KMS-11 (cell line): ENCODE measurements around the gene THSD1.

Source experiments
- H2AFZ ChIP-seq: fragments of 200-600 bp; sonication (generic); 2 replicates; pipeline ENCODE4 v1.6.1; 2016; ENCODE audit warnings: antibody characterized with exemption, mixed run types, low read depth
- H3K27ac ChIP-seq: fragments of 200-600 bp; sonication (generic); 2 replicates; pipeline ENCODE4 v1.6.1; 2016; ENCODE audit warnings: mild to moderate bottlenecking, mixed run types
- H3K27me3 ChIP-seq: fragments of 200-600 bp; sonication (generic); 2 replicates; pipeline ENCODE4 v1.6.1; 2017; ENCODE audit warnings: mild to moderate bottlenecking, low read depth, mixed run types, moderate library complexity; ENCODE audit not compliant: insufficient read depth
- H3K36me3 ChIP-seq: fragments of 200-600 bp; sonication (generic); 2 replicates; pipeline ENCODE4 v1.6.1; 2017; ENCODE audit warnings: mild to moderate bottlenecking, mixed run types; ENCODE audit not compliant: insufficient read depth
- H3K4me1 ChIP-seq: fragments of 200-600 bp; sonication (generic); 2 replicates; pipeline ENCODE4 v1.6.1; 2016; ENCODE audit warnings: mild to moderate bottlenecking, low read depth, mixed run types; ENCODE audit not compliant: poor library complexity, severe bottlenecking
- H3K4me2 ChIP-seq: fragments of 200-600 bp; sonication (generic); 2 replicates; pipeline ENCODE4 v1.7.0; 2016; ENCODE audit warnings: mild to moderate bottlenecking, mixed run types
- H3K4me3 ChIP-seq: fragments of 200-600 bp; sonication (generic); IDR thresholded peaks from 2 replicates; pipeline ENCODE4 v1.6.1; 2017; ENCODE audit warnings: low read depth, low read length, mixed read lengths; ENCODE audit not compliant: insufficient read depth
- H3K79me2 ChIP-seq: fragments of 200-600 bp; sonication (generic); 2 replicates; pipeline ENCODE4 v1.6.1; 2016; ENCODE audit warnings: low read depth, mixed run types; ENCODE audit not compliant: insufficient read depth
- H3K9ac ChIP-seq: fragments of 200-600 bp; sonication (generic); 2 replicates; pipeline ENCODE4 v1.6.1; 2016; ENCODE audit warnings: mild to moderate bottlenecking, mixed run types
- H4K20me1 ChIP-seq: fragments of 200-600 bp; sonication (generic); 2 replicates; pipeline ENCODE4 v1.6.1; 2016; ENCODE audit warnings: mild to moderate bottlenecking, mixed run types; ENCODE audit not compliant: insufficient read depth
- TF ChIP-seq, protein P1 (sequence below): fragments of 200-600 bp; sonication (generic); conservative IDR thresholded peaks from 2 replicates; pipeline ENCODE4 v1.6.1; 2017; ENCODE audit warnings: low read depth, mild to moderate bottlenecking, antibody characterized with exemption, low read length, moderate library complexity, mixed read lengths

Gene THSD1

DNA sequence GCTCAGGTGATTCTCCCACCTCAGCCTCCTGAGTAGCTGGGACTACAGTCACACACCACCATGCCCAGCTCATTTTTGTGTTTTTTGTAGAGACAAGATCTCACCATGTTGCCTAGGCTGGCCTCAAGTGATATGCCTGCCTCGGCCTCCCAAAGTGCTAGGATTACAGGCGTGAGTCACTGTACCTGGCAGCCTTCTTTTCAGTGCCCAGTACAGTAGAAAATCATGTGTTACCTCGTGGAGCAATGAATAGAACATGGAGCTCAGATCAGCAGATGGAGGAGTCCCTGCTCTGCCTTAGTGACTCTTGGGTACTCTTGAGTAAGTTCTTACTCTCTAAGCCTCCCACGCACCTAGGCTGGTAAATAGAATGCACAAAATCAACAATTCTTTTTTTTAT is 44.7 kb downstream of the THSD1 start:
- Histone ChIP-seq H3K27ac (no peak overlapping the region), H3K27me3 (no peaks in the 10 kb centered on the region), H3K79me2 (no peaks in the 10 kb centered on the region), H3K4me2 (no peak overlapping the region), H3K4me1 (no peaks in the 10 kb centered on the region), H3K9ac (no peak overlapping the region), H4K20me1 (no peaks in the 10 kb centered on the region), H3K36me3 (no peaks in the 10 kb centered on the region), H3K4me3 (no peak overlapping the region), H2AFZ (no peak overlapping the region)
- TF ChIP-seq, protein P1, sequence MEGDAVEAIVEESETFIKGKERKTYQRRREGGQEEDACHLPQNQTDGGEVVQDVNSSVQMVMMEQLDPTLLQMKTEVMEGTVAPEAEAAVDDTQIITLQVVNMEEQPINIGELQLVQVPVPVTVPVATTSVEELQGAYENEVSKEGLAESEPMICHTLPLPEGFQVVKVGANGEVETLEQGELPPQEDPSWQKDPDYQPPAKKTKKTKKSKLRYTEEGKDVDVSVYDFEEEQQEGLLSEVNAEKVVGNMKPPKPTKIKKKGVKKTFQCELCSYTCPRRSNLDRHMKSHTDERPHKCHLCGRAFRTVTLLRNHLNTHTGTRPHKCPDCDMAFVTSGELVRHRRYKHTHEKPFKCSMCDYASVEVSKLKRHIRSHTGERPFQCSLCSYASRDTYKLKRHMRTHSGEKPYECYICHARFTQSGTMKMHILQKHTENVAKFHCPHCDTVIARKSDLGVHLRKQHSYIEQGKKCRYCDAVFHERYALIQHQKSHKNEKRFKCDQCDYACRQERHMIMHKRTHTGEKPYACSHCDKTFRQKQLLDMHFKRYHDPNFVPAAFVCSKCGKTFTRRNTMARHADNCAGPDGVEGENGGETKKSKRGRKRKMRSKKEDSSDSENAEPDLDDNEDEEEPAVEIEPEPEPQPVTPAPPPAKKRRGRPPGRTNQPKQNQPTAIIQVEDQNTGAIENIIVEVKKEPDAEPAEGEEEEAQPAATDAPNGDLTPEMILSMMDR, result no peak

DNA sequence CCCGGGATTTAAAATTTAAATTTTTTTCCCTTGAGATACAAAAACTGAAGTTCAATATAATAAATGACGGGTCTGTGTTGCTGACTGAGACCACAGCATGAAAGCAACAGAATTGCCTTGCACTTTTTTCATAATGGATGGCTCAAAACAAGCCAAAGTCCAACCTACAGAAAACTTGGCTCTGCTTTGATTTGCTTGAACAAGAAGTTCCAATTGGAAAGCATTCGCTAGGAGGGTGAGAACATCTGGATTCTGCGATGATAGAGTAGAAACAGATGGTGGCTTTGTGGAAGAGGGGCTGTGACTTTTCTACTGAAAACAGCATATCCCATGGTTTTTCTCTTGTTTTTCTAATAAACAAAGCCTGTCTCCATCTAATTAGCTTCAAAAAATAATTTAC is 46.4 kb downstream of the THSD1 start:
- H2AFZ ChIP-seq, result no peak overlapping the region
- H3K27me3 ChIP-seq, result no peaks in the 10 kb centered on the region
- no peak overlapping the region for H3K4me2 ChIP-seq
- TF ChIP-seq, protein P1, result no peak
- H3K27ac ChIP-seq, result no peak overlapping the region
- no peak overlapping the region for H3K4me3 ChIP-seq
- no peak overlapping the region for H3K9ac ChIP-seq
- no peaks in the 10 kb centered on the region for H4K20me1 ChIP-seq
- no peaks in the 10 kb centered on the region for H3K79me2 ChIP-seq
- no peaks in the 10 kb centered on the region for H3K36me3 ChIP-seq
- no peaks in the 10 kb centered on the region for H3K4me1 ChIP-seq

DNA sequence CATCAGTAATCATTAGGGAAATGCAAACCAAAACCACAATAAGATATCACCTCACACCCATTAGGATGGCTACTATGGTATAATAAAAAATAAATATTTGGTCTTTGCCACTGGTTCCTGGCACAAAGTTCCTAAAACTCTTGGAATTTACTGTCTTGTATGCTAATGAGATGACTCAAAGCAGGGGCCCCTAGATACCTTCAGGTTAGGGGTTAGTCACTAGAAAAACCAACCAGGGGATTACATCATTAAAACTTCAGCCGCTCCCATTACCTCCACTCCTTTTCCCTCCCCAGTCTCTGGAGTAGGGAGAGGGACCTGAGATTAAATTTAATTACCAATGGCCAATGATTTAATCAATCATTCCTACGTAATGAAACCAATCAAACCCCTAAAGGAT is 49.6 kb downstream of the THSD1 start:
- Histone ChIP-seq H3K27me3 (no peaks in the 10 kb centered on the region), H3K79me2 (no peaks in the 10 kb centered on the region), H3K4me2 (no peak overlapping the region), H3K27ac (no peak overlapping the region), H3K36me3 (no peaks in the 10 kb centered on the region), H3K9ac (no peak overlapping the region), H4K20me1 (no peaks in the 10 kb centered on the region), H3K4me3 (no peak overlapping the region), H3K4me1 (no peaks in the 10 kb centered on the region), H2AFZ (no peak overlapping the region)
- TF ChIP-seq, protein P1, result no peak

DNA sequence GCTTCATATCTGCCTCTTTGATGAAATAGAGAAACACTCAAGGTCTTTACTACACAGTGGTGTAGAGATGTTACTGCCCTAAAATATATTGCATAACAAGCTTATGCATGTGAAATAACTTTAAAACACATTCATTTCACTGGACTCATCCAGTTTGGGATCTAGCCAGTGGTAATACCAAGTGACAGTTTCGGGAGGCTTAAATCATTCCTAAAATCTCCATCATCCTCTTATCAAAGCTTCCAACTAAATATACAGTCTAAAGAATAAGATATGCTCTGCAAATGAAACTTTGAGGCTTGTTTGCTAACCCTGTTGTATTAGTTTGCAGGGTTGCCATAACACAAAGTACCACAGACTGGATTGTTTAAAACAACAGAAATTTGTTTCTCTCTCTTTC is 52.8 kb downstream of the THSD1 start:
- TF ChIP-seq, protein P1, result no peak
- Histone ChIP-seq H3K4me1 (no peaks in the 10 kb centered on the region), H3K4me2 (no peak overlapping the region), H3K27ac (no peak overlapping the region), H3K4me3 (no peak overlapping the region), H3K9ac (no peak overlapping the region), H2AFZ (no peak overlapping the region), H4K20me1 (no peaks in the 10 kb centered on the region), H3K79me2 (no peaks in the 10 kb centered on the region), H3K36me3 (no peaks in the 10 kb centered on the region), H3K27me3 (no peaks in the 10 kb centered on the region)
